ENCODE data around the gene USP3.
A peak's percentile ranks its signal among the peaks of the same experiment; 100 is the strongest.

Gene USP3

DNA sequence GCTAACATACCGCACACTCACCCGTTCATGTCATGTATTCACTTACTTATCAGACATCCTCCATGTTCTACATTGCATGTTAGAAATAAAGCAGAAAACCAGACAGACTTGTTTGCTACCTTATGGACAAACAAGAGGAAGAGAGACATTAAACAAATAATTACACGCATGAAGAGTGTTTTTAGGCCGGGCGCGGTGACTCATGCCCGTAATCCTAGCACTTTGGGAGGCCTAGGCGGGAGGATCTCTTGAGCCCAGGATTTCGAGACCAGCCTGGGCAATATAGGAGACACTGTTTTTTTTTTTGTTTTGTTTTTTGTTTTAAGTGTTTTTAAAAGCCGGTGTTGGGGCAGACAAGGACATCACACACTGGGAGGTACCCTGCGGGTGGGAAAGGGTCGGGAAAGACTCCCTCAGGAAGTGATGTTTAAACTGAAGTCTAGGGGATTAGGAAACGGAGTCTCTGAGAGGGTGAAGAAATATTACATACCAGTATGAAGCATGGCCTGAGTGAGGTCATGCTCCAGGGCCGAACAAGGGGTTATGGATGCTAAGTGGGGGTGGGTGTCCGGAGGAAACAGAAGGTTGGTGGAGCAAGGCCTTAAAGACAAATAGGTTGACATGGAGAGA is 2.1 kb upstream of the USP3 start:
- no peak for TF ChIP-seq TAF1 (IDR thresholded peaks at IDR 0.05; ENCODE audit: borderline replicate concordance, insufficient read depth, low read length)
- TF ChIP-seq, protein P1, sequence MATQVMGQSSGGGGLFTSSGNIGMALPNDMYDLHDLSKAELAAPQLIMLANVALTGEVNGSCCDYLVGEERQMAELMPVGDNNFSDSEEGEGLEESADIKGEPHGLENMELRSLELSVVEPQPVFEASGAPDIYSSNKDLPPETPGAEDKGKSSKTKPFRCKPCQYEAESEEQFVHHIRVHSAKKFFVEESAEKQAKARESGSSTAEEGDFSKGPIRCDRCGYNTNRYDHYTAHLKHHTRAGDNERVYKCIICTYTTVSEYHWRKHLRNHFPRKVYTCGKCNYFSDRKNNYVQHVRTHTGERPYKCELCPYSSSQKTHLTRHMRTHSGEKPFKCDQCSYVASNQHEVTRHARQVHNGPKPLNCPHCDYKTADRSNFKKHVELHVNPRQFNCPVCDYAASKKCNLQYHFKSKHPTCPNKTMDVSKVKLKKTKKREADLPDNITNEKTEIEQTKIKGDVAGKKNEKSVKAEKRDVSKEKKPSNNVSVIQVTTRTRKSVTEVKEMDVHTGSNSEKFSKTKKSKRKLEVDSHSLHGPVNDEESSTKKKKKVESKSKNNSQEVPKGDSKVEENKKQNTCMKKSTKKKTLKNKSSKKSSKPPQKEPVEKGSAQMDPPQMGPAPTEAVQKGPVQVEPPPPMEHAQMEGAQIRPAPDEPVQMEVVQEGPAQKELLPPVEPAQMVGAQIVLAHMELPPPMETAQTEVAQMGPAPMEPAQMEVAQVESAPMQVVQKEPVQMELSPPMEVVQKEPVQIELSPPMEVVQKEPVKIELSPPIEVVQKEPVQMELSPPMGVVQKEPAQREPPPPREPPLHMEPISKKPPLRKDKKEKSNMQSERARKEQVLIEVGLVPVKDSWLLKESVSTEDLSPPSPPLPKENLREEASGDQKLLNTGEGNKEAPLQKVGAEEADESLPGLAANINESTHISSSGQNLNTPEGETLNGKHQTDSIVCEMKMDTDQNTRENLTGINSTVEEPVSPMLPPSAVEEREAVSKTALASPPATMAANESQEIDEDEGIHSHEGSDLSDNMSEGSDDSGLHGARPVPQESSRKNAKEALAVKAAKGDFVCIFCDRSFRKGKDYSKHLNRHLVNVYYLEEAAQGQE (IDR thresholded peaks at IDR 0.05; ENCODE audit: insufficient read depth in 1 of 2, low read depth in 2 of 2, low read length in 2 of 2) = no peak
- no peak for TF ChIP-seq SIN3A (IDR thresholded peaks at IDR 0.05; ENCODE audit: borderline replicate concordance, insufficient read depth, low read length)
- no peak for TF ChIP-seq FOXP2 (optimal IDR thresholded peaks at IDR 0.05; ENCODE audit: borderline replicate concordance, extremely low read depth, extremely low read length, insufficient read depth)
- no peak for TF ChIP-seq POLR2AphosphoS5 (IDR thresholded peaks at IDR 0.05; ENCODE audit: low read depth, low read length)

DNA sequence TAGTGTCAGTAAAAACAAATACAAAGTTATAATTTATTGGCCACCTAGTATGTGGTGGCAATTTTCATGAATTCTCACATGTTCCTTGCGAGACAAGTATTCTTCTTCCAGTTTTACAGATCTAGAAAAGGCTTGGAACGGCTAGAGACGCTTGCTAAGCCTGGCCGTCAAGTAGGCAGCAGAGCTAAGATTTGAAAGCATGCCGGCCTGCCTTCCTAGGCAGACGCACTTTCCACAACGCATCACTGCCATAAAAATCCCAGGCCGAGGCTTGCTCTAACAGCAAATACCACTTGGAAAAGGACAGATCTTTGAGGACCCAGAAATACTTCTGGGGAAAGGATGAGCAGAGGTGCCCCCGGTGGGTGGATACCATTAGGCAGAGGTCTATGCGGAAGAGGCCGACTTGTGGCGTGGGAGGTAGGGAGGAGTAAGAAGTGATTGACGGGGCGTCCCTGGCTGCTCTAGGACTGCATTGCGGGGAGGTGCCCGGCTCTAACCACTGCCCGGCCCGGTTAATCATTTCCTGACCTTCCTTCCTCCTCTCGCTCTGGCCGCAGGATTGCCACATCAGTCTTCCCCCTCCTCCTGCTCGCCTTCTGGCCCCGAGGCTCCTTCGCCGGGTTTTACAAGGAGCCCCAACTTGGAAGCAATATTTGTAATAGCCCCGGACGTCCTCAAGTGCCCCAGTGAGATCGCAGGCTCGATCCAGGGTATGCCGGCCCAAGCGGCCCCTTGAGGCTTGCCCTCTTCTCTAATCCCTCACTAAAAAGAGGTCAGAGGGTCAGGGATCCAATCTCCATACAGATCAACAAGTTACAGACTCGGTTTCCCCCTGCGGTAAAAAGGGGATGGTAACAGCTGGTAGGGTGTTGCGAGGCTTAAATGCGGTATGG is 1.3 kb upstream of the USP3 start:
- TF ChIP-seq TAF1 (IDR thresholded peaks at IDR 0.05; ENCODE audit: borderline replicate concordance, insufficient read depth, low read length) = peak; percentile 52; the same call in 1 of the 2 replicates
- peak; percentile 79 for TF ChIP-seq FOXP2 (optimal IDR thresholded peaks at IDR 0.05; ENCODE audit: borderline replicate concordance, extremely low read depth, extremely low read length, insufficient read depth)
- TF ChIP-seq SIN3A (IDR thresholded peaks at IDR 0.05; ENCODE audit: borderline replicate concordance, insufficient read depth, low read length) = peak; percentile 81; the same call in 1 of the 2 replicates
- TF ChIP-seq POLR2AphosphoS5 (IDR thresholded peaks at IDR 0.05; ENCODE audit: low read depth, low read length) = peak; percentile 62
- TF ChIP-seq, protein P1 (IDR thresholded peaks at IDR 0.05; ENCODE audit: insufficient read depth in 1 of 2, low read depth in 2 of 2, low read length in 2 of 2) = 0 out of 4 replicates have a peak, but pooled peaks of 1 of the 2 experiments have one; percentile 14

DNA sequence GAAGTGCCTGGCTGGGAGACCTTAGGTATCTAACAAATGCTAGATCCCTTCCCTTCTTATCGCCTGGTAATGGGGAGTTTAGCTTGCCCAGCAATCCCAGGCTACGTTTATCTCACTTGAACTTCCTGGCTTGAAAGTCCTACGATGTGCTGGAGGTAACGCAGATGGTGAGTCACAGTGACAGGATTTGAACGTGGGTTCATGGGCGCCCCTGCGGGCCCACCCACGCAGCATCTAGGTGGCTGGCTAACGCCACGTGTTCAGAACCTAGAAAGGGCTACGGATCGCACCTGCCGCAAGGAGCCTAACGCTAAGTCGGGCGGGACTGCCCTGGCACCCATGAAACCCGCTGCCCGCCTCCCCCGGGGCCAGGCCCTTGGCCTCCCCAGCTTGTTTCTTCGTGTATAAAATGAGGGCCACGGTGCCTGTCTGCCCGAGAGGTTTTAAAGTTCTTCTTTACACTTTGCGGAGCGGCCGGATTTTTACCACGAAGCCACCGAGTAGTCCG is 600 bp upstream of the USP3 start:
- TF ChIP-seq POLR2AphosphoS5 (IDR thresholded peaks at IDR 0.05; ENCODE audit: low read depth, low read length) = no peak

DNA sequence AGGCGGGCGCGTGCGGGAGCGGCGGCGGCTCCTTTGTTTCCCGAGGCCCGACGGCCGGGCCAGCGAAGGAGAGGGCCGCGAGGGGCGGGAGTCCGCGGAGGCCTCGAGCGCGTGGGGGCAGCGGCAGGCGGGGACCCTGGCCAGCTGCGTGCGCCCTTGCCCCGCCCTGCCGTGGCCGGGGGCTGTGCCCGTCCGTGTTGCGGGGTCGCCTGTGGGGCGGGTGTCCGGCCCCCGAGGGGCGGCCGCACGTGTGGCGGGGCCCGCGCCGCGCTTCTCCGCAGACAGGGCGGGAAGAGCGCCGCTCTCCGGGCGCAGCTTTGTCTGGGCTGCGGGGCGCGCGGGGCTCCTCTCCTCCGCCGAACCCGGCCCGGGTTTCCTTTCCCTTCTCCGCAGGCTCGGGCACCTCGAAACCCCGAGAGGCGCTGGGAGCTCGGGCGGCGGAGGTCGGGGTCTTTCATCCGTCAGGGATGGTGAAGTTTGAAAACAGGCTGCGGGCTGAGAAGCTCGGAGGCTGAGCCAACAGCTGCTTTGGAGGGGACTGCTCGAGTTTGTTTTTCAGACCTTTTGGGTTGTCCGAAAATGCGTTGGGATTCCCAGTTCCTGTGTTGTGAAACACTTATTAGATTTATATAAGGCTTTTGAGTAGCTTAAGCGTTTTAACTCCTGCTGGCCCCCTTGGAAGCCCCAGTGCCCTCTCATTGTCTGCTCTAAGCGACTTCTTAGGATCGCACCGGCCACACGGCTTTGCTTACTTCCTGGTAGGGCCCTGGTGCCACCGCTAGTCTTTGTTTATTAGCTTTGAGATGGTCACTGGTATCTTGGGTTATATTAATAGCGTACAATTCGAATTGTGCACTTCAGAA is 817 bp downstream of the USP3 start:
- TF ChIP-seq, protein P1 (IDR thresholded peaks at IDR 0.05; ENCODE audit: insufficient read depth in 1 of 2, low read depth in 2 of 2, low read length in 2 of 2) = no peak
- 0 out of 2 replicates have a peak, but pooled peaks have one; percentile 24 for TF ChIP-seq SIN3A (IDR thresholded peaks at IDR 0.05; ENCODE audit: borderline replicate concordance, insufficient read depth, low read length)

DNA sequence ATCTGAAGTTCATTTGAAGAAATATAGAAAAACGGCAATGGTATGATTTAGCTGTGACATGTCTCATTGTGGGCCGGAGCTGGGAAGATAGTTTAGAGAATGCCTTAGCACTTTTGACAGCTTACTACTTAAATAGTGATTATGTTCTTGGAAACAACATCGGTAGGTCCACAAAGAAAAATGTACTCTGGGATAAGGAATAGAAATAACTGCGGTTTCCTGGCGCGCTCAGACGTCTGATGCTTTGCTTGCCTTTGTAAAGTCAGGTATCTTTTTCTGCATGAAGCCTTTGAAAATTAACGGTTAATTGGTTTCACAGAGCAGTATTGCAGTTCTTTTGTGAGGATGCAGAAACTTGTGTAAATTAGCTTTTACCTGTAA is 1.4 kb downstream of the USP3 start:
- TF ChIP-seq SIN3A (IDR thresholded peaks at IDR 0.05; ENCODE audit: borderline replicate concordance, insufficient read depth, low read length) = no peak
- TF ChIP-seq POLR2AphosphoS5 (IDR thresholded peaks at IDR 0.05; ENCODE audit: low read depth, low read length) = no peak
- no peak for TF ChIP-seq FOXP2 (optimal IDR thresholded peaks at IDR 0.05; ENCODE audit: borderline replicate concordance, extremely low read depth, extremely low read length, insufficient read depth)
- TF ChIP-seq TAF1 (IDR thresholded peaks at IDR 0.05; ENCODE audit: borderline replicate concordance, insufficient read depth, low read length) = no peak
- TF ChIP-seq, protein P1 (IDR thresholded peaks at IDR 0.05; ENCODE audit: insufficient read depth in 1 of 2, low read depth in 2 of 2, low read length in 2 of 2) = no peak

Measured in PFSK-1 (cell line).